T follicular helper cell (primary cell): ENCODE data around the gene ZNF423.

Experiments used
- DNase-seq: peaks from one replicate; pipeline ENCODE4 v3.0.0-alpha.2; 2020; ENCODE audit warnings: low read depth

The ZNF423 gene

DNA sequence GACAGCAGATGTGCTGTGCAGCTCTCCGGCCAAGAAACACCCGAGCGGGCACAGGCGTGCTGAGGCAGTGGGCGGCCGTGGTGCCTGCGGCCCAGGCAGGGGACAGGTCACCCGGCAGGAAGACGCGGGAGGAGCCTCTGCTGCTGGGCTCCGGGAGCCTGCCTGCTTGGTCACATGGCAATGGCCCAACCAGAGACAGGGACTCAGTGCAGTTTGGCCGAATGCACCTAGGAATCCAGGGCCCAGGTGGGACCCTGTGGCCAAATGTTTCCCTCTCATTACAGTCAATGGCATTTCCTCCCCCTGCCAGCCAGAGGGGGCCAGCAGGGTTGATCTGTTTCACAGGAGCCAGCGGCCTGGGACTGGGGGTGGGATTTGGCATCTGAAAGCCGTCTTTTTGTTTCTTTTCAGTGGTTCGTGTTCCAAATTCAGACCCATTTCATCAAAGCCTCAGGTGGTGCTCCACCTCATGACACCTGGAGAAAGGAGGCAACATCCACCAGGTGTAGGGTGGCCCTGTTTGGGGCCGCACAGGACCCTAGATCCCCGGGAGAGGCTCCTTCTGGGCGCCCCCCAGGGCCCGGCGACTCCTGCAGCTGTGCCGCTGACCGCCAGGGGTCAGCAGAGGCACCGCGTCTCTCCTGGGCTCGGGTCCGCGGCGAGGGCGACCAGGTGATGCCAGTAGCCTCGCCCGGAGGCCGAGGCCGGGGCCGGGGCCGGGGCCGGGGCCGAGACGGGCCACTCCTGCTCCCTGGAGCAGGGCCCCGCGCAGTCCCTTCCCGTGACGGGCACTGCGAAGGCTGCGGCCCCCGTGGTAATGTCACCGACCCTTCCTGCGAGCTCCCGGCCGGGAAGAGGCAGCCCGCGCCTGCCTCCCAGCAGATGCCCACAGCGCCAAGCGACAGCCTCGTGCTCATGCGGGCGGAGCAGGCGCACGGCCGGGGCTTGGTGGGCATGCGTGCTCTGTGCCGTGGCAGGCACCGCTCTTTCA, 363.8 kb downstream of the ZNF423 start:
- no peak for DNase-seq

DNA sequence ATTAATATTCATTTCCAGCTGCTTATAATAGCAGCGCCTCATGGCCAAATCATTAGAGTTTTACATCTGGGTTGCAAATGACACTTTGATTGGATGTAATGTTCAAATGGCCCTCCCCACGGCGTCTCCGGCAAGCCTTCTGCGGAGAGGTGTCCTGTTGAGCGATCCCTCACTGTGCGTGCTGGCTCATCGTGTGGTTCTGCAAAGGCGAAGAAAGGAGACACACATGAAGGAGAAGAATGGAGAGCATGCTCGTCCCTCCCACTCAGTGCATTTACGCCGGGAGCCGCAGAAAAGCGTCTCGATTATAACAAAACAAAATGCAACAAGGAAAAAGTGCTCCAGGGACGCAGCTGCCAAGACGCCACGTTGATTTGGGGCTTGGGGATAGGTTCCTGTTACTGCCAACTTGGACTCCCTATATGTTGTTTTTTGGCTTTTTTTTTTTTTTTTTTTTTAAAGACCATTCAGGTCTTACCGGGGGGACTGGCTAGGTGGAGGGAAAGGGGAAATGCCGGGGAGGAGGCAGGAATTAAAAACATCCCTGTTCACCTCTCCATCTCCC, 364.7 kb downstream of the ZNF423 start:
- DNase-seq = no peak

DNA sequence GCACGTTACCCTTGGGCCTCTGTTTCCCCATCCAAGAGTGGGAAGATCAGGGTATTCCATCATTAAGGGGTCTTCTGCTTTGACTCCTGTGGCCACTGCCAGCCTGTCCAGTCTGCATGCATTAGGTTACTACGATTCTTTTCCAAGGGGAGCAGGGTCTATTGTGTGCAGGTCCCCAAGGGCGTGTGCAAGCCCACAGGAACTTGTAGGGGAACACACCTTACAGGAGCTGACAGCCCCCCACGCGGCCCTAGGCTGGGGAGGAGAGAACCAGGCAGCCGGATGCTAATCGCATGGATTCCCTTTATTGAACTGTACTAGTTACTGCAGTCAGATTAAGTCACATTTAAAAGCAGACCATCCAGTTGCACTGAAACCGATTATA, 365.6 kb downstream of the ZNF423 start:
- no peak for DNase-seq

DNA sequence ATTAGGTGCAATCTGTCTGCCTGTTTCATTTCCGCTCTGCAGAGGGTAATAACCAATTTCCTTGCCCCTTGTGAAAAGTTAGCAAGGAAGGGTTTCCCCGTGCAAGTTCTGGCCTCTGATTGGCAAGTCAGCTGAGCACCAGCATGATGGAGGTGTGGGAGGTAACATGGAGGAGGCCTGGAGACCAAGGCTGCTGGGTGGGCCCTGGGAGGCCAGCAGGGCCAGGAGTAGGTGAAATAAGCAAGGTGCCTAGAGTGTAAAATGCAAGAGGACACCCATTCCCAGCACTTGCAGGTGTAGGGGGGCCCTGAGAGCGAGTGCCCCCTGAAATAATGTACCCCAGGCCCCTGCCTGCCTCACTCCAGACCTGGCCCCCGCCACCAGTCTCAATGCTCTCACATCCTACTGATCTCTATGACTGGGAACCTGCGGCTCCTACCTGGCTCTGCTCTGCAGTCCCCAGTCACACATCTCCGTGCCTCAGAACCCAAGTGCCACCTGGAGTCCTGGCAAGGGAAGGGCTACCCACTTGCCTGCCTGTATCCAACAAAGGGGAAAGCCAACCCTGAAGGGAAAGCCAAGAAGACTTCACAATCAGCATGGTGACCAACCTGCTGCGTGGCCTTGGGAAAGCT, 366.1 kb downstream of the ZNF423 start:
- no peak for DNase-seq

DNA sequence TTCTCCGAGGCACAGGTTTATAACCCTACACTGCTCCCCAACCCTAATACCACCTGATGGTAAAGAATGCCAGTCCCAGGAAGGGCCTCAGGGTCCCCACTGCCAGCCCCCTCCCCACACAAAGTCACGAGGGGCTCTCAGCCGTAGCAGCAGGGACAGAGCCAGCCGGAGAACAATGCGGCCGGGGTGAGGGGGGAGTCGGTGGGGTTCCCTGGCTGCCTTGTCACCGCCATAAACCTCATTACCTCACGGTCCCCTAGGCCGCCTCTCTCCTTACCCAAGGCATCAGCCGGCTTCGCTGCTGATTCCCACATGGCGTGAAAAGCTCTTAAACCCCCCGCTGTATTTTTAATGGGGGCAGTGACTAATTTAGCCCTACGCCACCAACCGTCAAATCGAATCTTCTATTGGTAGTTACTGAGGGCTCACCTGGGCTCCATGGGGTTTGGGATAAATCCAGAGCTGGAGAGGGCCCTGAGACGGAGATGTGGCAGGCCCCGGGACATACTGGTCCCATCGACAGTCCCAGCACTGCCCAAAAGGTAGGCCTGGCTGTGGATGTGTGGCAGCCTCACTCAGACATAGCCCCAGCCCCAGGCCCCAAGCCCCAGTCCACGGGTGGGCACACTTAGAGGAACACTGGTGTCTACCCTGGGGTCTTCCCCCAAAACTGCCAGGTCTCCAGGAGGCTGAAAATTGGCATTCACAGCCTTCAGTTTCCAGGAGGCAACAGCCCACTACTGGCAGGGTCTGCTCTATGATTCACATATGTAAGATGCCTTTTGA, 367.0 kb downstream of the ZNF423 start:
- DNase-seq = no peak

DNA sequence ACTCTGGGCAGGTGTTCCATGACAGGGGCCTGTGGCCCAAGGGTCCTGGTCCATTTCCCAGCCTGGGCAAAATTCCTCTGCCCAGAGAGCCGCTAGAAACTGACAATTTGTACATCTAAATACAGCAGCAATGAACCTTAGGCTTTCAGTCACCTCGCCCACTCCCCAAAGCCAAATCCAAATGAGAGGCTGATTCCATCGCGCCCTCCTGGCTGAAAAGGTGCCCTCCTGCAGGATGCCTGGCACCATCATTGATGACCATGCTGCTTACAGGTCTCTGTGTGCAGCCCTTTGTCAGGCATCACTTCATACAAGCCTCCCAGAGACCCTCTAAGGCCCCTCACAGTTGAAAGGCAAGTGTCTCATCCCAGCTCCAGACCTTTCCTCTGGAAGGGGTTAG, 367.6 kb downstream of the ZNF423 start:
- DNase-seq = no peak

DNA sequence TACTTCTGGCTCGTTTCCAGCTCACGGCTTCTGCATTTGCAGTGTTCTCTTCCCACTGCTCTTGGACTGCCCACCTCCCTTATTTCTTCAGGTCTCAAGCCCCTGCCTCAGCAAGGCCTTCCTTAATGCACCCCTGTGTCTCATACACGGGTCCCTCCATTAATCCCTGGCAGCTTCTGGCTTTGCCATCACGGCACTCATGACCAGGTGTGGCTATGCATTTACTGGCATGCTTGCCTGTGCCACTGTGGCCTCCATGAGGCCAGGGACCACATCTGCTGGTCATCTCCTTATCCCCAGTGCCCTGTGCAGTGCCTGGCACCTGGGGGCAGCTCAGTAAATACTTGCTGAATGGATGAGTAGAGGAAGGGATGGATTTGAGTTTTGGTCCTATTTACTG, 368.2 kb downstream of the ZNF423 start:
- DNase-seq = no peak

DNA sequence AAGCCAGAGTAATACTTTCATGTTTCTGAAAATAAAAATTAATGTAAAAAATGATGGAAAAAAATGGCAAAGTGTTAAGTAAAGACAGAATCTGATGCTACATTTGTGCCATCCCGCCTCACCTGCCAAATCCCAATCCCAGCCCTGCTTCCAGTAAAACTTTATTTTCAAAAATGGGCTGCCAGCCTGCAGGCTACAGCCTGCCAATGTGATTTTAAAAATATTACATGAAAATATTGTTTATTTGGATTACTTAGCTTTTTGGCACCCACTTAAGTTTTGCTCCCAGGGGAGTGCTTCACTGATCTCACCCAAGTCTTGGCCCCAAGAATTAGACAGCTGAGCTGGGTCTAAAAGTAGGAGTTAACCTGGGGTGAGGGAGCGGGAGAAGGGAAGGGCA, 369.5 kb downstream of the ZNF423 start:
- no peak for DNase-seq

DNA sequence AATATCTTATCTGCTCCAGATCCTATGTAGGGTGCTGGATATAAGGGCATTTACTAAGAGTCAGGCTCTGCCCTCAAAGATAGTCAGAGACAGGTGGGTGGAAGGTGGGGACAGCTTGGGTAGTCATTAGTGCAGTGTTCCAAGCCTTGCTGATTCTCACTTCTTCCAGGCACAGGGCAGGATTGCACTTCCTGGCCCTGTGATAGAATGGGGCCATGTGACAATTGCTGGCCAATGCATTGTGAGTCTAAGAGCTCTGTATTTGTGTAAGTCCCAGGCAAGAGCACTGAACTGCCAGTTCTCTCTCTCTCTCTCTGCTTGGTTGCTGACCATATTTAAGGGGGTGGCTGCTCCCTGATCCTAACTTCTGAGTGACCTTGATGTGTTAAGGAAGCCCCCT, 370.2 kb downstream of the ZNF423 start:
- no peak for DNase-seq

DNA sequence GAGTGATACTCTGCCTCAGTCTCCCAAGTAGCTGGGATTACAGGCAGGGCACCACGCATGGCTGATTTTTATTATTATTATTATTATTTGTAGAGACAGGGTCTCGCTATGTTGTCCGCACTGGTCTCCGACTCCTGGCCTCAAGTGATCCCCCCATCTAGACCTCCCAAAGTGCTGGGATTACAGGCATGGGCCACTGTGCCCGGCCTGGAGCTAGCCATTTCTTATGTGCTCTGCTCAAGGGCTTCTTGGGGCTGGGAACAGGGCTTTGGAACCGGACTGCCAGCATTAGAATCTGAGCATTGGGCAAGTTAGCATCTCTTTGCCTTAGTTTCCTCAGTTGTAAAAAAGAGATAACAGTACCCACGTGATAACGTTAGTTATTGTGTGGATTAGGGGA, 371.0 kb downstream of the ZNF423 start:
- no peak for DNase-seq

DNA sequence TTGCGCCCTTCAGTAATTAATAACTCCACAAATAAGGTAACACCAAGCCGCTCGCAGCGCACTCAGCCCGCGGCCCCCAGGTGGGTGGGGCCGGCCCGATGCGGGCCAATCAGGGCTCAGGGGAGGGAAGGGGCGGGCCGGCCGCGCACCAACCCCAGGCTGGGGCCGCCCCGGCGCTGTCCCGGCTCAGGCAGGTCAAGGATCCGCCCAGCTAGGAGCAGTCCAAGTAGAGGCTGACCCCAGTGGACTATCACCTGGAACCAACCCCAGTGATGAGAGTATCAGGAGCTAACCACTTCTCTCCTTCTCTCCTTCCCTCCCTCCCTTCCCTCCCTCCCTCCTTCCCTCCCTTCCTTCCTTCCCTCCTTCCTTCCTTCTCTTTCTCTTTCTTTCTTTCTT, 371.5 kb downstream of the ZNF423 start:
- DNase-seq = no peak

DNA sequence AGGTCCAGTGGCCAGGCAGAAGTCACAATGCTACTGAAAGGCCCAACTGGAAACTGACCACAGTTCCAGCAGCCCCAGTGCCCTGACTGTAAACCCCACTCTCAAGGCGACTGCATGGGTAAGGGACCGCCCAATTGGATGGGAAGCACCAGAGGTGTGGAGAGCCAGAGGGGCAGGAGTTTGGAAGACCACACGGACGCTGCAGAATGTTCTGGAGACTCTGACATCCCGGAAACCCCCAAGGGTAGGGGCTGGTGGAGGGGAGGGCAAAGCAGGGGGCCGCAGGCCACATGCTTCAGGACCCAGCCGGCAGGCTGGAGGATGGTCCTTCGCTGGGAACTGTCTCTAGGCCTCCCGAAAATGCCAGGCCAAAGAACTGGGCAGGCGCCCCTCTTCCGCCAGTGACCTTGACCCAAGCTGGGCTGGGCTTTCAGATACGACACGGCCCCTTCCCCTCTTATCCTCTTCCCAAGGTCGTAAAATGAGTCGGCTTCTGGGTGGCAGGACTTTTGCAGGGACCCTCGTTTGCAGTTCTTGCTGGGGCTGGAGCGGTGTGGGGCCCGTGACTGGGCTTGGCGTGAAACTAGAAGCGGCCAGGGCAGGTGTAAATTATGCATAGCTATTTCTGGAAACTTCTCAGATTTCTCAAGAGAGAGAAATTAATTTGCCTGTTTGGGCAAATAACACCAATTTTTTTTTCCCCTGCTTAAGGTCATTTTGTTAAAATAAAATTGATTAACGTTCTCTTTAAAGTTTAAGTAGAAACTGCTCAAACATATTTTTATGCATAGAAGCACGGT, 372.1 kb downstream of the ZNF423 start:
- no peak for DNase-seq

DNA sequence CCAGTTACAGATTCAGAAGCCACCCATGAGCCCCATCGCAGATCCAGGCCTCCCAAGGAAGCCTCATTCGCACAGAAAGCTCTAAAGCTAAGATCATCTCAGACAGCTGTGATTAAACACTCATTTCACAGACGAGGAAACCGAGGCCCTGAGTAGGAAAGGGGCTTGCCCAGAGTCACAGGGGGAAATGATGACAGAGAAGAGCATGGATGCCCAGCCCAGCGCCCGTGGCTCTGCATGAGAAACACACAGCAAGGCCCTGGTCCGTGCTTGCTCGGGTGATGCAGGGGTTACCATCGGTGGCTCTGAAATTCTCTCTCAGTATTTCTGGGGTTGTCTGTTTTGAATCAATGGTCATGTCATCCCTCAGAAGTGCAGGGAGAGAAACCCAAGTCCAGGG, 372.7 kb downstream of the ZNF423 start:
- no peak for DNase-seq

DNA sequence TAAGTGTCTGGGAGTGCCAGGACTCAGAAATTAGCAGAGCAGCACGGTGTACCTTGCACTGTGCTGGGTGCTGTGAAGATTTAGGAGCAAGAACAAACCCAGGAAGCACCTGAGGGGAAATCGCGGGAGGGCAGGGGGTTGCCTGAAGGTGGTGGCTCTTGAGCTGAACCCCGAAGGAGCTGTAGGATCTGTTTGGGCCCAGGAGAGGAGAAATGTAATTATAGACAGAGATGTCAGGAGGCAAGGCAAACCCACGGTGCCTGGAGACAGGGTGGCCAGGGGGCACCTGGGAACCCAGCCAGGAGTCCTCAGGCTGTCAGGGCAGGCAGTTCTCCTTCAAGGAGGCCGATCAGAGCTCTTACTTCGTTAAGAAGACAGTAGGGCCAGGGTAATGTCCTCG, 373.2 kb downstream of the ZNF423 start:
- no peak for DNase-seq

DNA sequence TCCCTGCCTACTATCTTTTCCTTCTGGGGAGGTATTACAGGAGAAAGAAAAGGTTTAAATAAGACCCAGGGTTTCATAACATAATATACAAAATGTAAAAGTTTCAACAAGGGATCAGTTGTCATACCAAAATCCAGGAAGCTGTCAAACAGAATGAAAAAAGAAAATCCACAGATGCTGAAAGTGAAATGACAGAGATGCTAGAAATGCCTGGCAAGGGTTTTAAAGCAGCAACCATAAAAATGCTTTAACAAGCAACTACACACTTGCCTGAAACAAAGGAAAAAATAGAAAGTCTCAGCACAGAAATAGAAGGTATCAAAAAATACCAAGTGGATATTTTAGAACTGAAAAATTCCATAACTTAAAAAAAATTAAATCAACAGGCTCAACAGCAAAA, 377.3 kb downstream of the ZNF423 start:
- no peak for DNase-seq

DNA sequence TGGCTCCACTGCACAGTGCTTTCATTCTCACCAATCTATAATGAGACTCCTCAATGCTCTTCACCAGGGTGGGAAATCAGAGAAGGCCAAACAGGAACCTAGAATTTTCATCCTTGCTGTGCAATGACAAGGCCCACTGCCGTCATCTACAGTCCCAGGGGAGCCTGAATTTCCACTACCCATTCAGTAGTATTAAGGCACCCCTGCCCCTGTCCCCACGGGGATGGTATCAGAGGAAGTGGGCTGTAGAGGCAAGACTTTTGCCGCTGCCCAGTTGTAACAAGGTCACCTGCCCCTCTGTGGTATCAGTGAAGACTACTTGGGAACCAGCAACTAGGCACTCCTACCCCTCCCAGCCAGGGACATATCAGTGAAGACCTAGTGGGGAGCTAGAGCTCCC, 377.8 kb downstream of the ZNF423 start:
- no peak for DNase-seq

DNA sequence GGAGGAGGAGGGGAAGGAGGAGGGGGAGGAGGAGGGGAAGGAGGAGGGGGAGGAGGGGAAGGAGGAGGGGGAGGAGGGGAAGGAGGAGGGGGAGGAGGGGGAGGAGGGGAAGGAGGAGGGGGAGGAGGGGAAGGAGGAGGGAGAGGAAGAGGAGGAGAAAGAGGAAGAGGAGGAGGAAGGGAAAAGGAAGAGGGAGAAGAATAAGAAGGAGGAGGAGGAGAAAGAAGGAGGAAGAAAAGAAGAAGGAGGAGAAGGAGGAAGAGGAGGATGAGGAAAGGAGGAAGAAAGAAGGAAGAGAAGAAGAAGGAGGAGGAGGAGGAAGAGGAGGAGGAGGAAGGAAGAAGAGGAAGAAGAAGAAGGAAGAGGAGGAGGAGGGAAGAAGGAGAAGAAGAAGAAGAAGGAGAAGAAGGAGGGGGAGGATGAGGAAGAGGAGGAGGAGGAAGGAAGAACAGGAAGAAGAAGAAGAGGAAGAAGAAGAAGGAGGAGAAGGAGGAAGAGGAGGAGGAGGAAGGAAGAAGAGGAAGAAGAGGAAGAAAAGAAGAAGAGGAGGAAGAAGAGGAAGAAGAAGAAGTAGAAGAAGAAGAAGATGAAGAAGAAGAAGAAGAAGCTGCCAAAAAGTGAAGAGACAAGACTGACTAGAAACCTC, 378.5 kb downstream of the ZNF423 start:
- DNase-seq = no peak

DNA sequence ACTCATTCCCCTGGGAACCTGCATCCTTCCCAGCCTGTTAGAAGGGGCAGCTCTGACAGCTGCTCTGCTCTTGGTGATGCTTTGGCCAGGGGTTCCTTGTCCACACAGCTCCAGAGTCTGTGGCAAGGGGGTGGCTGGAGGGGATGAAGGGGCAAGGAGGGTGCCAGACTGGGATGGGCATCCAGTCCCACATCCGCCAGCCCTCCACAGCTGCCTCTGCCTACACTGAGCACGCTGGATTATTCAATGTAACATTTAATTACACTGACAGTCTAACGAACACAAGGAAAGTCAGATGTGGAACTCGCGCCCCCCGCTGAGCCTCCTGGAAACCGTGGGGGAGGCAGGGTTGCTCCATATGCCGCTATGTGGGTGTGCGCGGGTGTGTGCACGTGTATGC, 381.2 kb downstream of the ZNF423 start:
- DNase-seq = no peak

DNA sequence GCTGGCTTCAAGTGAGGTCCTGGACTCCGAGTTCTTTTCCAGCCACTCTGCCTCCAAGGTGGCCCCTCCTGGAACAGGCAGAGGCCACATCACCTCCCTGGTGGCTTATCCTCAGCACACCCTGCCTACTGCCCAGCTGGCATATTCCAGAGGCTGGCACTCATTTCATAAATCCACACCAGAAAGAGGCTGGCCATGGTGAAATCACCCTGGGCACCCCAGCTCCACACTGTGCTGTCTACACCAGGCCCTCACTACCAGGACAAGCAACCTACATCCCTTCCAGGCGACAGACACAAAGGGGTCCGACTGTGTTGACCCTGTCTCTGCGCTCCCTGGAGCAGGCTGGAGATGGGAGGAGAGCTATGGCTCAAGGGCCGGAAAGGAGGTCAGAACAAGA, 382.1 kb downstream of the ZNF423 start:
- DNase-seq = no peak

DNA sequence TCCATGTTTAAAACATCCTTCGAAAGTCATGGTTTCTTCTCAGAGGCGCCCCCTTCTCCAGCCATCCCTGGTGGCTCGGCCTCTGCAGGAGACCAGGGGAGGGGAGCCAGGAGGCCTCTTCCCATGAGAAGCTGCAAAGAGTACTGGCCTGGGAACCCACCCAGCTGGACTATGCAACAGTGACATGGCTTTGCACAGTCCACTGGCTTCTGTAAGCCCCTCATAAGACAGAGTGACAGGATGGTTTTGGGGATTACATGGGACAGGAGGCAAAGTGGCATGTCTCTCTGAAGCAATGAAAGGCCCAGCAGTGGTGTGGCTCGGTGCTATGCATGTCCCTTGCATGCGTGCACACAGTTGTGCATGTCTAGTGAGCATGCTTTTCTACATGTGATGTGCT, 382.8 kb downstream of the ZNF423 start:
- no peak for DNase-seq

DNA sequence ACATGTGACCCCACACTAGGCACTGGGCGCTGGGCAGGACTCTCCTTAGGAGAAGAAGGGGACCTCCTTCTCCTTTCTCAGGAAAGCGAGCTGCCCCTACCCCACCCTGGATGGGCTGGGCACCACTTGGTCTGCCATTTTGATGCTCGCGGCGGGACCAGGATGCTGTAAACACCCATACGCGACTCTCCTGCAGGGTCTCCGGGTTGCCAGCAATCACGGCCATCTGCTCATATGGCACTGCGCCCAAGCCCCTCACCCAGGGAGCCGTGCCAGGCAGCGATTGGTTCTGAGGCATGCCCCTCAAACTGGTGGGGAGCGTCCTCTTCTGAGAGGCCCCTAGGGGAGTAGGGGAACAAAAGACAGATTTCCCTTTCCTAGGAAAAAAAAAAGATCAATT, 383.3 kb downstream of the ZNF423 start:
- DNase-seq = no peak
